HG03039 (cell line): ENCODE data around the gene TLK2.

Experiments used
- ATAC-seq: cut with Tn5 transposase; IDR thresholded peaks from one replicate; pipeline ENCODE4 v1.9.1; 2021; ENCODE audit warnings: mild to moderate bottlenecking, moderate library complexity; ENCODE audit not compliant: unreplicated experiment

Gene TLK2

GRCh38 chr17:62626719-62627218 is 148.1 kb downstream of the TLK2 start:
- no peak for ATAC-seq

- ATAC-seq = no peak
Observed at GRCh38 chr17:62627219-62627903, 148.7 kb downstream of the TLK2 start, which contains the start of gene MRC2. TSS of gene MRC2 (plus strand) at chr17:62627670. CDS start at chr17:62627803, 133 bp downstream.

- ATAC-seq = no peak
Observed at GRCh38 chr17:62627904-62628633, 149.4 kb downstream of the TLK2 start.

GRCh38 chr17:62628831-62629555 is 150.4 kb downstream of the TLK2 start:
- no peak for ATAC-seq

- no peak for ATAC-seq
Observed at GRCh38 chr17:62629556-62630364, 151.1 kb downstream of the TLK2 start.

- no peak for ATAC-seq
Observed at GRCh38 chr17:62630365-62631085, 151.9 kb downstream of the TLK2 start.

- ATAC-seq = no peak
Observed at GRCh38 chr17:62631086-62631935, 152.7 kb downstream of the TLK2 start.

GRCh38 chr17:62631936-62632924 is 153.6 kb downstream of the TLK2 start:
- ATAC-seq = no peak

GRCh38 chr17:62637809-62638208 is 159.2 kb downstream of the TLK2 start:
- ATAC-seq = no peak

- no peak for ATAC-seq
Observed at GRCh38 chr17:62641153-62641552, 162.5 kb downstream of the TLK2 start.

- no peak for ATAC-seq
Observed at GRCh38 chr17:62641951-62642350, 163.3 kb downstream of the TLK2 start.

- no peak for ATAC-seq
Observed at GRCh38 chr17:62643496-62643895, 164.9 kb downstream of the TLK2 start.

- ATAC-seq = no peak
Observed at GRCh38 chr17:62644487-62645173, 166.0 kb downstream of the TLK2 start.

GRCh38 chr17:62648251-62648955 is 169.8 kb downstream of the TLK2 start:
- ATAC-seq = no peak

GRCh38 chr17:62648956-62649294 is 170.3 kb downstream of the TLK2 start:
- no peak for ATAC-seq

- ATAC-seq = no peak
Observed at GRCh38 chr17:62649570-62649969, 170.9 kb downstream of the TLK2 start.

GRCh38 chr17:62650587-62650986 is 172.0 kb downstream of the TLK2 start:
- ATAC-seq = no peak
